ENCODE measurements around the gene ZFAND2B.
"Not testable (repeated sequence)": the region's sequence is repeated elsewhere in the genome, so short reads cannot be mapped to it uniquely, and the experiment has no call there.

Gene ZFAND2B

GRCh38 chr2:219176818-219177551, 29.6 kb upstream of the ZFAND2B start, which contains the start of gene CNPPD1:
Gene CNPPD1, minus strand, starts transcription at chr2:219176925. Its CDS starts 97 bp downstream, at chr2:219176828.
- FAIRE-seq = no peak

- FAIRE-seq = peak; percentile 60
Observed at GRCh38 chr2:219177552-219178376, 28.8 kb upstream of the ZFAND2B start, which contains the start of gene RETREG2. Gene RETREG2, plus strand, starts transcription at chr2:219178275. Its CDS starts 78 bp downstream, at chr2:219178353.

GRCh38 chr2:219178377-219179175, 28.0 kb upstream of the ZFAND2B start:
- no peak for FAIRE-seq

GRCh38 chr2:219179601-219180465, 26.7 kb upstream of the ZFAND2B start:
- FAIRE-seq = no peak

- FAIRE-seq = no peak
Observed at GRCh38 chr2:219180961-219181360, 25.6 kb upstream of the ZFAND2B start.

- FAIRE-seq = no peak
Observed at GRCh38 chr2:219181531-219181930, 25.1 kb upstream of the ZFAND2B start.

GRCh38 chr2:219182331-219183150, 24.0 kb upstream of the ZFAND2B start:
- FAIRE-seq = no peak

GRCh38 chr2:219183151-219183772, 23.3 kb upstream of the ZFAND2B start:
- no peak for FAIRE-seq

GRCh38 chr2:219184121-219184520, 22.5 kb upstream of the ZFAND2B start:
- no peak for FAIRE-seq

- no peak for FAIRE-seq
Observed at GRCh38 chr2:219186754-219187456, 19.7 kb upstream of the ZFAND2B start.

GRCh38 chr2:219197388-219197787, 9.2 kb upstream of the ZFAND2B start:
- FAIRE-seq = no peak

- FAIRE-seq = no peak
Observed at GRCh38 chr2:219198974-219199373, 7.6 kb upstream of the ZFAND2B start.

GRCh38 chr2:219199470-219200211, 6.9 kb upstream of the ZFAND2B start:
- FAIRE-seq = no peak

- not testable (repeated sequence) for FAIRE-seq
Observed at GRCh38 chr2:219200502-219201326, 5.9 kb upstream of the ZFAND2B start.

GRCh38 chr2:219201331-219201730, 5.3 kb upstream of the ZFAND2B start:
- not testable (repeated sequence) for FAIRE-seq

- FAIRE-seq = no peak
Observed at GRCh38 chr2:219204425-219205164, 2.0 kb upstream of the ZFAND2B start.

- FAIRE-seq = no peak
Observed at GRCh38 chr2:219205165-219205538, 1.4 kb upstream of the ZFAND2B start.

GRCh38 chr2:219205981-219206327, 628 bp upstream of the ZFAND2B start:
- FAIRE-seq = no peak
